WTC11 (cell line): ENCODE data around the gene CMTM4. TPM values are rescaled to one million over a fixed set of nuclear protein-coding genes. Genes with fewer than 3 reads are reported as not detected.

ENCODE experiments used
- ATAC-seq: fragments of 200-7000 bp; cut with Tn5 transposase; 2 replicates; pipeline ENCODE4 v1.10.0; 2021; ENCODE audit warnings: mild to moderate bottlenecking, moderate library complexity
- CTCF ChIA-PET: fragments of 300-600 bp; sonication (Branson Sonifier 250); formaldehyde crosslinking; loops from one replicate; lab custom pipeline; 2021; ENCODE audit warnings: antibody characterized with exemption; lab: Charles Lee
- POLR2A ChIA-PET: fragments of 350-600 bp; sonication (Branson Sonifier 250); formaldehyde crosslinking; loops from one replicate; lab custom pipeline; 2021; ENCODE audit warnings: antibody characterized with exemption; lab: Charles Lee
- DNase-seq: peaks from one replicate; pipeline ENCODE4 v3.0.0; 2021; ENCODE audit warnings: low spot score
- H3K27ac Mint-ChIP-seq: 2 replicates; pipeline ENCODE4 v1.8.0; 2021; ENCODE audit warnings: mixed read lengths
- H3K27me3 Mint-ChIP-seq: 2 replicates; pipeline ENCODE4 v1.8.0; 2021; ENCODE audit warnings: low read depth, mild to moderate bottlenecking, moderate library complexity, mixed read lengths
- H3K36me3 Mint-ChIP-seq: 2 replicates; pipeline ENCODE4 v1.8.0; 2021; ENCODE audit warnings: mixed read lengths
- H3K4me1 Mint-ChIP-seq: 2 replicates; pipeline ENCODE4 v1.8.0; 2022; ENCODE audit warnings: mixed read lengths
- H3K4me3 Mint-ChIP-seq: 2 replicates; pipeline ENCODE4 v1.8.0; 2021; ENCODE audit warnings: mild to moderate bottlenecking, moderate library complexity, mixed read lengths
- H3K9me3 Mint-ChIP-seq: 2 replicates; pipeline ENCODE4 v1.8.0; 2021; ENCODE audit warnings: mixed read lengths
- CREB1 ChIP-seq: sonication (generic); formaldehyde crosslinking; IDR thresholded peaks from 2 replicates; pipeline ENCODE4 v1.8.0; 2023; ENCODE audit warnings: mild to moderate bottlenecking, missing genetic modification reagents
- EMX1 ChIP-seq: fragments of 250-450 bp; sonication (Bioruptor Pico); IDR thresholded peaks from 2 replicates; pipeline ENCODE4 v1.8.0; 2021; ENCODE audit warnings: mild to moderate bottlenecking
- ESRRA ChIP-seq: sonication (generic); formaldehyde crosslinking; IDR thresholded peaks from 2 replicates; pipeline ENCODE4 v1.8.1; 2022; ENCODE audit warnings: mild to moderate bottlenecking, missing genetic modification reagents, borderline replicate concordance
- ETV6 ChIP-seq: sonication (generic); formaldehyde crosslinking; IDR thresholded peaks from 2 replicates; pipeline ENCODE4 v1.8.1; 2022; ENCODE audit warnings: mild to moderate bottlenecking, missing genetic modification reagents
- FOXK1 ChIP-seq: sonication (generic); formaldehyde crosslinking; IDR thresholded peaks from 2 replicates; pipeline ENCODE4 v1.8.0; 2022; ENCODE audit warnings: mild to moderate bottlenecking, moderate library complexity, missing genetic modification reagents
- GABPB1 ChIP-seq: sonication (generic); formaldehyde crosslinking; IDR thresholded peaks from 2 replicates; pipeline ENCODE4 v1.8.1; 2023; ENCODE audit warnings: mild to moderate bottlenecking, missing genetic modification reagents
- KAT7 ChIP-seq: sonication (generic); formaldehyde crosslinking; IDR thresholded peaks from 2 replicates; pipeline ENCODE4 v1.8.1; 2023; ENCODE audit warnings: missing genetic modification reagents, mild to moderate bottlenecking, borderline replicate concordance
- MXD4 ChIP-seq: fragments of 250-450 bp; sonication (Bioruptor Pico); IDR thresholded peaks from 2 replicates; pipeline ENCODE4 v1.8.0; 2021; ENCODE audit warnings: mild to moderate bottlenecking, moderate library complexity, borderline replicate concordance
- MYBL2 ChIP-seq: sonication (generic); formaldehyde crosslinking; IDR thresholded peaks from 2 replicates; pipeline ENCODE4 v1.8.1; 2023; ENCODE audit warnings: mild to moderate bottlenecking, moderate library complexity, missing genetic modification reagents
- RELA ChIP-seq: sonication (generic); formaldehyde crosslinking; IDR thresholded peaks from 2 replicates; pipeline ENCODE4 v1.8.1; 2022; ENCODE audit warnings: missing genetic modification reagents, mild to moderate bottlenecking, borderline replicate concordance
- TEAD1 ChIP-seq: sonication (generic); formaldehyde crosslinking; IDR thresholded peaks from 2 replicates; pipeline ENCODE4 v1.8.0; 2022; ENCODE audit warnings: mild to moderate bottlenecking, missing genetic modification reagents
- ZNF232 ChIP-seq: sonication (generic); formaldehyde crosslinking; IDR thresholded peaks from 2 replicates; pipeline ENCODE4 v1.8.0; 2022; ENCODE audit warnings: mild to moderate bottlenecking, missing genetic modification reagents
- total RNA-seq: library from RNA; stranded (reverse); gene quantifications from 3 replicates; pipeline ENCODE4 v1.2.3, GENCODE V29; 2021
- TF ChIP-seq, protein P1 (sequence below): sonication (generic); formaldehyde crosslinking; IDR thresholded peaks from 2 replicates; pipeline ENCODE4 v1.8.0; 2022; ENCODE audit warnings: mild to moderate bottlenecking, missing genetic modification reagents
- TF ChIP-seq, protein P2 (sequence below): sonication (generic); formaldehyde crosslinking; IDR thresholded peaks from 2 replicates; pipeline ENCODE4 v1.8.0; 2022; ENCODE audit warnings: missing genetic modification reagents
- TF ChIP-seq, protein P3 (sequence below): sonication (generic); formaldehyde crosslinking; IDR thresholded peaks from 2 replicates; pipeline ENCODE4 v1.8.1; 2022; ENCODE audit warnings: mild to moderate bottlenecking, moderate library complexity, missing genetic modification reagents
- TF ChIP-seq, protein P4 (sequence below): sonication (generic); formaldehyde crosslinking; IDR thresholded peaks from 2 replicates; pipeline ENCODE4 v1.8.1; 2023; ENCODE audit warnings: mild to moderate bottlenecking, moderate library complexity, missing genetic modification reagents
- TF ChIP-seq, protein P5 (sequence below): sonication (generic); formaldehyde crosslinking; IDR thresholded peaks from 2 replicates; pipeline ENCODE4 v1.8.1; 2023; ENCODE audit warnings: mild to moderate bottlenecking, missing genetic modification reagents, borderline replicate concordance
- TF ChIP-seq, protein P6 (sequence below): sonication (generic); formaldehyde crosslinking; IDR thresholded peaks from 2 replicates; pipeline ENCODE4 v1.8.0; 2022; ENCODE audit warnings: mild to moderate bottlenecking, missing genetic modification reagents

The CMTM4 gene
- total RNA-seq, 1 experiment from 2014 or later = 56.2 TPM

DNA sequence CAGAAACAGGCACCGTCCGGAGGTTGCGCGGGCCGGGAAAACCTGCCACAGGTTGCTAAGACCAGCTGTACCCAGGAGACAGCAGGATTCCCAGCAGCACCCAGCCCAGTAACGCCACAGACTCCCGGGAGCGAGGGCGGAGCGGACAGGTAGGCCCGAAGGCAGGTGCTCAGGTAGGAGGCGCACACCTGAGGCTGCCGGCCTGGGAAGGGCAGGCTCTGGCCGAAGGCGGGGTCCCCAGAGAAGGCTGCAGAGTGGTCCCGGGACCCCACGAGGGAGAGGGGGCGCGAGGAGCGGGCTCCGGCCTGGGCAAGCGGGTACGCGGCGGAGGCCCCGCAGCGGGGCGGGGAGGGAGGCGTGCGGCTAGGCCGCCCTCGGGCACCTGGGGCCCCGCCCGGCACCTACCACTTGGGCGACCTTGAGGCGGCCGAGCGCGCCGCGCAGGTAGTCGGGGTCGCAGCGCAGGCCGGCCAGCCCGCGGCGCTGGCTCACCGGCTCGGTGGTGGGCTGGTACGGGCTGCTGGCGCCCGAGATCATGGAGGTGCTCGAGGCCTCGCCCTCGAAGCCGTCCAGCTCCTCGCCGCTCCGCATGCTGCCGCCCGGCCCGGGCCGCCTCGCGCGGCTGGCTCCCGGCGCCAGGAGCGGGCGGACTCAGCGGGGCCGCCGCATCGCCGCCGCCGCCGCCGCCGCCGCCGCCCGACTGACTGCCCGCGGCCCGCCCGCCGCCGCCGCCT is 441 bp downstream of the CMTM4 start:
- no peaks in the 10 kb centered on the region for H3K9me3 Mint-ChIP-seq
- ChIA-PET CTCF (interaction anchor here (0.6 to 2.4 kb wide), 13 partner anchors 18 to 233 kb away, joined by 3 to 11 read pairs (median 5); partner anchors contain the start of genes DYNC1LI2 and NAE1), POLR2A (no interaction called here)
- peaks cover 45% of the 10 kb centered on the region for H3K4me1 Mint-ChIP-seq
- H3K4me3 Mint-ChIP-seq = peak overlapping the region; percentile 78
- DNase-seq (peak; percentile 61), ATAC-seq (peak; percentile 35)
- peak overlapping the region; percentile 65; the same call in 1 of the 2 replicates for H3K27ac Mint-ChIP-seq
- peaks cover 9% of the 10 kb centered on the region for H3K27me3 Mint-ChIP-seq
- no peaks in the 10 kb centered on the region for H3K36me3 Mint-ChIP-seq
- TF ChIP-seq, protein P1, sequence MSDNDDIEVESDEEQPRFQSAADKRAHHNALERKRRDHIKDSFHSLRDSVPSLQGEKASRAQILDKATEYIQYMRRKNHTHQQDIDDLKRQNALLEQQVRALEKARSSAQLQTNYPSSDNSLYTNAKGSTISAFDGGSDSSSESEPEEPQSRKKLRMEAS (CRISPR knock-in tag) = peak; percentile 56
- TF ChIP-seq, protein P2, sequence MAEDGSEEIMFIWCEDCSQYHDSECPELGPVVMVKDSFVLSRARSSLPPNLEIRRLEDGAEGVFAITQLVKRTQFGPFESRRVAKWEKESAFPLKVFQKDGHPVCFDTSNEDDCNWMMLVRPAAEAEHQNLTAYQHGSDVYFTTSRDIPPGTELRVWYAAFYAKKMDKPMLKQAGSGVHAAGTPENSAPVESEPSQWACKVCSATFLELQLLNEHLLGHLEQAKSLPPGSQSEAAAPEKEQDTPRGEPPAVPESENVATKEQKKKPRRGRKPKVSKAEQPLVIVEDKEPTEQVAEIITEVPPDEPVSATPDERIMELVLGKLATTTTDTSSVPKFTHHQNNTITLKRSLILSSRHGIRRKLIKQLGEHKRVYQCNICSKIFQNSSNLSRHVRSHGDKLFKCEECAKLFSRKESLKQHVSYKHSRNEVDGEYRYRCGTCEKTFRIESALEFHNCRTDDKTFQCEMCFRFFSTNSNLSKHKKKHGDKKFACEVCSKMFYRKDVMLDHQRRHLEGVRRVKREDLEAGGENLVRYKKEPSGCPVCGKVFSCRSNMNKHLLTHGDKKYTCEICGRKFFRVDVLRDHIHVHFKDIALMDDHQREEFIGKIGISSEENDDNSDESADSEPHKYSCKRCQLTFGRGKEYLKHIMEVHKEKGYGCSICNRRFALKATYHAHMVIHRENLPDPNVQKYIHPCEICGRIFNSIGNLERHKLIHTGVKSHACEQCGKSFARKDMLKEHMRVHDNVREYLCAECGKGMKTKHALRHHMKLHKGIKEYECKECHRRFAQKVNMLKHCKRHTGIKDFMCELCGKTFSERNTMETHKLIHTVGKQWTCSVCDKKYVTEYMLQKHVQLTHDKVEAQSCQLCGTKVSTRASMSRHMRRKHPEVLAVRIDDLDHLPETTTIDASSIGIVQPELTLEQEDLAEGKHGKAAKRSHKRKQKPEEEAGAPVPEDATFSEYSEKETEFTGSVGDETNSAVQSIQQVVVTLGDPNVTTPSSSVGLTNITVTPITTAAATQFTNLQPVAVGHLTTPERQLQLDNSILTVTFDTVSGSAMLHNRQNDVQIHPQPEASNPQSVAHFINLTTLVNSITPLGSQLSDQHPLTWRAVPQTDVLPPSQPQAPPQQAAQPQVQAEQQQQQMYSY (CRISPR knock-in tag) = no peak
- peak; percentile 51; the same call in 1 of the 2 replicates for TF ChIP-seq RELA (CRISPR knock-in tag)
- TF ChIP-seq, protein P3, sequence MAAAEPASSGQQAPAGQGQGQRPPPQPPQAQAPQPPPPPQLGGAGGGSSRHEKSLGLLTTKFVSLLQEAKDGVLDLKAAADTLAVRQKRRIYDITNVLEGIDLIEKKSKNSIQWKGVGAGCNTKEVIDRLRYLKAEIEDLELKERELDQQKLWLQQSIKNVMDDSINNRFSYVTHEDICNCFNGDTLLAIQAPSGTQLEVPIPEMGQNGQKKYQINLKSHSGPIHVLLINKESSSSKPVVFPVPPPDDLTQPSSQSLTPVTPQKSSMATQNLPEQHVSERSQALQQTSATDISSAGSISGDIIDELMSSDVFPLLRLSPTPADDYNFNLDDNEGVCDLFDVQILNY (CRISPR knock-in tag) = peak; percentile 34; the same call in 1 of the 2 replicates
- TF ChIP-seq FOXK1 = 0 out of 2 replicates have a peak, but pooled peaks have one; percentile 14
- TF ChIP-seq, protein P4, sequence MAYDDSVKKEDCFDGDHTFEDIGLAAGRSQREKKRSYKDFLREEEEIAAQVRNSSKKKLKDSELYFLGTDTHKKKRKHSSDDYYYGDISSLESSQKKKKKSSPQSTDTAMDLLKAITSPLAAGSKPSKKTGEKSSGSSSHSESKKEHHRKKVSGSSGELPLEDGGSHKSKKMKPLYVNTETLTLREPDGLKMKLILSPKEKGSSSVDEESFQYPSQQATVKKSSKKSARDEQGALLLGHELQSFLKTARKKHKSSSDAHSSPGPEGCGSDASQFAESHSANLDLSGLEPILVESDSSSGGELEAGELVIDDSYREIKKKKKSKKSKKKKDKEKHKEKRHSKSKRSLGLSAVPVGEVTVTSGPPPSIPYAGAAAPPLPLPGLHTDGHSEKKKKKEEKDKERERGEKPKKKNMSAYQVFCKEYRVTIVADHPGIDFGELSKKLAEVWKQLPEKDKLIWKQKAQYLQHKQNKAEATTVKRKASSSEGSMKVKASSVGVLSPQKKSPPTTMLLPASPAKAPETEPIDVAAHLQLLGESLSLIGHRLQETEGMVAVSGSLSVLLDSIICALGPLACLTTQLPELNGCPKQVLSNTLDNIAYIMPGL = peak; percentile 76
- peak; percentile 60; the same call in 1 of the 2 replicates for TF ChIP-seq ESRRA (CRISPR knock-in tag)
- TF ChIP-seq, protein P5, sequence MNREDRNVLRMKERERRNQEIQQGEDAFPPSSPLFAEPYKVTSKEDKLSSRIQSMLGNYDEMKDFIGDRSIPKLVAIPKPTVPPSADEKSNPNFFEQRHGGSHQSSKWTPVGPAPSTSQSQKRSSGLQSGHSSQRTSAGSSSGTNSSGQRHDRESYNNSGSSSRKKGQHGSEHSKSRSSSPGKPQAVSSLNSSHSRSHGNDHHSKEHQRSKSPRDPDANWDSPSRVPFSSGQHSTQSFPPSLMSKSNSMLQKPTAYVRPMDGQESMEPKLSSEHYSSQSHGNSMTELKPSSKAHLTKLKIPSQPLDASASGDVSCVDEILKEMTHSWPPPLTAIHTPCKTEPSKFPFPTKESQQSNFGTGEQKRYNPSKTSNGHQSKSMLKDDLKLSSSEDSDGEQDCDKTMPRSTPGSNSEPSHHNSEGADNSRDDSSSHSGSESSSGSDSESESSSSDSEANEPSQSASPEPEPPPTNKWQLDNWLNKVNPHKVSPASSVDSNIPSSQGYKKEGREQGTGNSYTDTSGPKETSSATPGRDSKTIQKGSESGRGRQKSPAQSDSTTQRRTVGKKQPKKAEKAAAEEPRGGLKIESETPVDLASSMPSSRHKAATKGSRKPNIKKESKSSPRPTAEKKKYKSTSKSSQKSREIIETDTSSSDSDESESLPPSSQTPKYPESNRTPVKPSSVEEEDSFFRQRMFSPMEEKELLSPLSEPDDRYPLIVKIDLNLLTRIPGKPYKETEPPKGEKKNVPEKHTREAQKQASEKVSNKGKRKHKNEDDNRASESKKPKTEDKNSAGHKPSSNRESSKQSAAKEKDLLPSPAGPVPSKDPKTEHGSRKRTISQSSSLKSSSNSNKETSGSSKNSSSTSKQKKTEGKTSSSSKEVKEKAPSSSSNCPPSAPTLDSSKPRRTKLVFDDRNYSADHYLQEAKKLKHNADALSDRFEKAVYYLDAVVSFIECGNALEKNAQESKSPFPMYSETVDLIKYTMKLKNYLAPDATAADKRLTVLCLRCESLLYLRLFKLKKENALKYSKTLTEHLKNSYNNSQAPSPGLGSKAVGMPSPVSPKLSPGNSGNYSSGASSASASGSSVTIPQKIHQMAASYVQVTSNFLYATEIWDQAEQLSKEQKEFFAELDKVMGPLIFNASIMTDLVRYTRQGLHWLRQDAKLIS (CRISPR knock-in tag) = no peak
- peak; percentile 60 for TF ChIP-seq GABPB1 (CRISPR knock-in tag)
- 0 out of 2 replicates have a peak, but pooled peaks have one; percentile 31 for TF ChIP-seq TEAD1 (CRISPR knock-in tag)
- TF ChIP-seq ZNF232 = peak; percentile 17; the same call in 1 of the 2 replicates
- TF ChIP-seq KAT7 = 0 out of 2 replicates have a peak, but pooled peaks have one; percentile 33
- no peak for TF ChIP-seq MXD4 (CRISPR knock-in tag)
- TF ChIP-seq MYBL2 = no peak
- no peak for TF ChIP-seq EMX1 (CRISPR knock-in tag)
- no peak for TF ChIP-seq CREB1 (CRISPR knock-in tag)
- TF ChIP-seq, protein P6, sequence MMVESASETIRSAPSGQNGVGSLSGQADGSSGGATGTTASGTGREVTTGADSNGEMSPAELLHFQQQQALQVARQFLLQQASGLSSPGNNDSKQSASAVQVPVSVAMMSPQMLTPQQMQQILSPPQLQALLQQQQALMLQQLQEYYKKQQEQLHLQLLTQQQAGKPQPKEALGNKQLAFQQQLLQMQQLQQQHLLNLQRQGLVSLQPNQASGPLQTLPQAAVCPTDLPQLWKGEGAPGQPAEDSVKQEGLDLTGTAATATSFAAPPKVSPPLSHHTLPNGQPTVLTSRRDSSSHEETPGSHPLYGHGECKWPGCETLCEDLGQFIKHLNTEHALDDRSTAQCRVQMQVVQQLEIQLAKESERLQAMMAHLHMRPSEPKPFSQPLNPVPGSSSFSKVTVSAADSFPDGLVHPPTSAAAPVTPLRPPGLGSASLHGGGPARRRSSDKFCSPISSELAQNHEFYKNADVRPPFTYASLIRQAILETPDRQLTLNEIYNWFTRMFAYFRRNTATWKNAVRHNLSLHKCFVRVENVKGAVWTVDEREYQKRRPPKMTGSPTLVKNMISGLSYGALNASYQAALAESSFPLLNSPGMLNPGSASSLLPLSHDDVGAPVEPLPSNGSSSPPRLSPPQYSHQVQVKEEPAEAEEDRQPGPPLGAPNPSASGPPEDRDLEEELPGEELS (CRISPR knock-in tag) = peak; percentile 47
- TF ChIP-seq ETV6 (CRISPR knock-in tag) = no peak
